Hepatocyte (in vitro differentiated cells): Measurements from ENCODE around the gene FN3K.

Experiments
- EZH2 ChIP-seq: fragments of 200-600 bp; sonication (generic); IDR thresholded peaks from 2 replicates; pipeline ENCODE4 v1.6.1; 2016; ENCODE audit warnings: antibody characterized with exemption, mild to moderate bottlenecking, borderline replicate concordance
- EZH2phosphoT487 ChIP-seq: fragments of 200-600 bp; sonication (generic); IDR thresholded peaks from one replicate; pipeline ENCODE4 v1.6.1; 2018; ENCODE audit warnings: antibody characterized with exemption, mild to moderate bottlenecking, low read depth, moderate library complexity; ENCODE audit not compliant: unreplicated experiment, severe bottlenecking
- TF ChIP-seq, protein P1 (sequence below): fragments of 200-600 bp; sonication (generic); IDR thresholded peaks from 2 replicates; pipeline ENCODE4 v1.5.1; 2016; ENCODE audit warnings: antibody characterized with exemption, mild to moderate bottlenecking; ENCODE audit not compliant: poor library complexity

DNA sequence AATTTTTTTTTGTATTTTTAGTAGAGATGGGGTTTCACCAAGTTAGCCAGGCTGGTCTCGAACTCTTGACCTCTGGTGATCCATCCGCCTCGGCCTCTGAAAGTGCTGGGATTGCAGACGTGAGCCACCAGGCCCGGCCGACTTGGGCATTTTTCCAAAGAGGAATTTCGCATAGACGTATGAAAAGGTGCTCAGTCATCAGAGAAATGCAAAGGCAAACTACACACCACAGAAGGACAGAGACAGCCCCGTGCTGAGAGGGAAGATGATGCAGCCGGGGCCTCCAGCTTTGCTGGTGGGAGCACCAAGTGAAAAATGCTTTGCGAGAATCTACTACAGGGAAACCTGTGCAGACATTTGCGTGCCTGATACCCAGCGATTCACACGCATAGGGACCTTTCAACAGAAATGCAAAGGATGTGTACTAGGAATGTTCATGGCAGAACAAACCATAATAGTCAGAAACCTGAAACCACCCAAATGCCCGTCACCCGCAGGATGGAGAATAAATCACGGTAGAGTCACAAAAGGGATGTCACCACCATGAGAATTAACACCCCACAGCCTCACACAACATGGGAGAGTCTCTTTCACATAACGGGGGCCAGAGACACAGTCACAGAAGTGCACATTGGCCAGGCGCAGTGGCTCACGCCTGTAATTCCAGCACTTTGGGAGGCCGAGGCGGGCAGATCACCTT, 42.1 kb upstream of the FN3K start:
- TF ChIP-seq, protein P1, sequence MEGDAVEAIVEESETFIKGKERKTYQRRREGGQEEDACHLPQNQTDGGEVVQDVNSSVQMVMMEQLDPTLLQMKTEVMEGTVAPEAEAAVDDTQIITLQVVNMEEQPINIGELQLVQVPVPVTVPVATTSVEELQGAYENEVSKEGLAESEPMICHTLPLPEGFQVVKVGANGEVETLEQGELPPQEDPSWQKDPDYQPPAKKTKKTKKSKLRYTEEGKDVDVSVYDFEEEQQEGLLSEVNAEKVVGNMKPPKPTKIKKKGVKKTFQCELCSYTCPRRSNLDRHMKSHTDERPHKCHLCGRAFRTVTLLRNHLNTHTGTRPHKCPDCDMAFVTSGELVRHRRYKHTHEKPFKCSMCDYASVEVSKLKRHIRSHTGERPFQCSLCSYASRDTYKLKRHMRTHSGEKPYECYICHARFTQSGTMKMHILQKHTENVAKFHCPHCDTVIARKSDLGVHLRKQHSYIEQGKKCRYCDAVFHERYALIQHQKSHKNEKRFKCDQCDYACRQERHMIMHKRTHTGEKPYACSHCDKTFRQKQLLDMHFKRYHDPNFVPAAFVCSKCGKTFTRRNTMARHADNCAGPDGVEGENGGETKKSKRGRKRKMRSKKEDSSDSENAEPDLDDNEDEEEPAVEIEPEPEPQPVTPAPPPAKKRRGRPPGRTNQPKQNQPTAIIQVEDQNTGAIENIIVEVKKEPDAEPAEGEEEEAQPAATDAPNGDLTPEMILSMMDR: no peak
- no peak for TF ChIP-seq EZH2phosphoT487
- no peak for TF ChIP-seq EZH2
